Ascending aorta (tissue), 2 donors: ENCODE measurements around the gene CIITA. TPM values are rescaled to one million over a fixed set of nuclear protein-coding genes. Genes with fewer than 3 reads are reported as not detected.

Source experiments
- DNase-seq, 2 donors: peaks; one replicate each; pipeline ENCODE4 v3.0.0-alpha.2; 2019; ENCODE audit warnings: low spot score in 2 of 2
- H3K27ac ChIP-seq, 2 donors: fragments of 200-600 bp; sonication (generic); one replicate each; pipeline ENCODE4 v1.5.1; 2016 to 2017; ENCODE audit warnings: mild to moderate bottlenecking in 1 of 2
- H3K27me3 ChIP-seq: fragments of 200-600 bp; sonication (generic); one replicate; pipeline ENCODE4 v1.5.1; 2017
- H3K36me3 ChIP-seq, 2 donors: fragments of 200-600 bp; sonication (generic); one replicate each; pipeline ENCODE4 v1.5.1; 2016
- H3K4me1 ChIP-seq, 2 donors: fragments of 200-600 bp; sonication (generic); one replicate each; pipeline ENCODE4 v1.5.1; 2016 to 2017; ENCODE audit warnings: mild to moderate bottlenecking in 1 of 2
- H3K4me3 ChIP-seq, 2 donors: fragments of 200-600 bp; sonication (generic); one replicate each; pipeline ENCODE4 v1.5.1; 2016 to 2017; ENCODE audit warnings: mild to moderate bottlenecking in 1 of 2
- H3K9me3 ChIP-seq, 2 donors: fragments of 200-600 bp; sonication (generic); one replicate each; pipeline ENCODE4 v1.5.1; 2016
- intact Hi-C: fragments of 100-400 bp; cut with DNase I; formaldehyde crosslinking; loops from one replicate; pipeline ENCODE4 v1.15.1; 2023
- total RNA-seq: library from RNA; depleted of rRNA; stranded (reverse); fragments of >200 nt; gene quantifications from one replicate; pipeline ENCODE4 v1.1.0, GENCODE V29; 2016
- TF ChIP-seq, protein P1 (sequence below), 3 experiments: fragments of 200-600 bp in 2 of 3; fragments of 450-650 bp in 1 of 3; sonication (generic) in 2 of 3; IDR thresholded peaks; one replicate each; pipeline ENCODE4 v1.5.1; 2016 to 2019; ENCODE audit warnings: antibody characterized with exemption in 3 of 3, mild to moderate bottlenecking in 1 of 3, moderate library complexity in 1 of 3

CIITA gene
- total RNA-seq, 1 donor from 2014 or later = 19.4 TPM

GRCh38 chr16:10856042-10856441 lies 21.0 kb upstream of the CIITA start:
- intact Hi-C loops = no loop called here
- Histone ChIP-seq H3K9me3 (no peaks in the 10 kb centered on the region), H3K27ac (no peak overlapping the region), H3K36me3 (no peaks in the 10 kb centered on the region), H3K4me1 (no peaks in the 10 kb centered on the region), H3K27me3 (no peaks in the 10 kb centered on the region), H3K4me3 (no peak overlapping the region)
- no peak for DNase-seq
- TF ChIP-seq, protein P1, sequence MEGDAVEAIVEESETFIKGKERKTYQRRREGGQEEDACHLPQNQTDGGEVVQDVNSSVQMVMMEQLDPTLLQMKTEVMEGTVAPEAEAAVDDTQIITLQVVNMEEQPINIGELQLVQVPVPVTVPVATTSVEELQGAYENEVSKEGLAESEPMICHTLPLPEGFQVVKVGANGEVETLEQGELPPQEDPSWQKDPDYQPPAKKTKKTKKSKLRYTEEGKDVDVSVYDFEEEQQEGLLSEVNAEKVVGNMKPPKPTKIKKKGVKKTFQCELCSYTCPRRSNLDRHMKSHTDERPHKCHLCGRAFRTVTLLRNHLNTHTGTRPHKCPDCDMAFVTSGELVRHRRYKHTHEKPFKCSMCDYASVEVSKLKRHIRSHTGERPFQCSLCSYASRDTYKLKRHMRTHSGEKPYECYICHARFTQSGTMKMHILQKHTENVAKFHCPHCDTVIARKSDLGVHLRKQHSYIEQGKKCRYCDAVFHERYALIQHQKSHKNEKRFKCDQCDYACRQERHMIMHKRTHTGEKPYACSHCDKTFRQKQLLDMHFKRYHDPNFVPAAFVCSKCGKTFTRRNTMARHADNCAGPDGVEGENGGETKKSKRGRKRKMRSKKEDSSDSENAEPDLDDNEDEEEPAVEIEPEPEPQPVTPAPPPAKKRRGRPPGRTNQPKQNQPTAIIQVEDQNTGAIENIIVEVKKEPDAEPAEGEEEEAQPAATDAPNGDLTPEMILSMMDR (IDR thresholded peaks at IDR 0.05) = no peak

- intact Hi-C loops = no loop called here
- TF ChIP-seq, protein P1 (IDR thresholded peaks at IDR 0.05) = no peak
- no peaks in the 10 kb centered on the region for H3K4me1 ChIP-seq
- H3K27ac ChIP-seq = no peak overlapping the region
- H3K36me3 ChIP-seq = no peaks in the 10 kb centered on the region
- H3K27me3 ChIP-seq = no peaks in the 10 kb centered on the region
- H3K4me3 ChIP-seq = no peak overlapping the region
- H3K9me3 ChIP-seq = no peaks in the 10 kb centered on the region
- DNase-seq = no peak
These were observed 18.8 kb upstream of the CIITA start for GRCh38 chr16:10858203-10858602.

GRCh38 chr16:10859020-10859419 lies 18.0 kb upstream of the CIITA start:
- Histone ChIP-seq H3K36me3 (no peaks in the 10 kb centered on the region), H3K27me3 (no peaks in the 10 kb centered on the region), H3K4me3 (no peak overlapping the region), H3K4me1 (no peaks in the 10 kb centered on the region), H3K27ac (no peak overlapping the region), H3K9me3 (no peaks in the 10 kb centered on the region)
- intact Hi-C loops = no loop called here
- TF ChIP-seq, protein P1 (IDR thresholded peaks at IDR 0.05) = no peak
- DNase-seq = no peak

- Histone ChIP-seq H3K4me3 (no peak overlapping the region), H3K27me3 (no peaks in the 10 kb centered on the region), H3K4me1 (no peaks in the 10 kb centered on the region), H3K27ac (no peak overlapping the region), H3K9me3 (no peaks in the 10 kb centered on the region), H3K36me3 (no peaks in the 10 kb centered on the region)
- TF ChIP-seq, protein P1 (IDR thresholded peaks at IDR 0.05) = no peak
- intact Hi-C loops = no loop called here
- DNase-seq = no peak
These were observed 17.3 kb upstream of the CIITA start for GRCh38 chr16:10859658-10860057.

DNA sequence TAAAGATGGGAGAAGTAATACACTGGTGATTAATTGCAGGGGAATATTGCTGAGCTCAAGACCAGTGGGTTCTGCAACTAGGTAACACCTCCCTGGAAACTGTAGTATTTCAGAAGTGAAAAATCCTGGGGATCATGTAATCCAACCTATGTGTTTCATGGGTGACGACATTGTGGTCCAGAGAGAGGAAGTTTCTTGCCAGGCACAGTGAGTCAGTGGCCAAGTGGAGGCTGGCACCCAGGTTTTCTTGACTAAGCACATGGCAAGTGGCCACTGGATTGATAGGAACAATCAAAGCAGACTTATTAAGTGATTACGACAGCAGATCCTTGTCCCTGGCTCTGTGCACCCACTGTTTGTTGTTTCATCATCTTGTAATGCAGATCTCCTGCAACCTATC lies 14.6 kb upstream of the CIITA start:
- TF ChIP-seq, protein P1 (IDR thresholded peaks at IDR 0.05) = no peak
- Histone ChIP-seq H3K4me1 (no peaks in the 10 kb centered on the region), H3K36me3 (no peaks in the 10 kb centered on the region), H3K27ac (no peak overlapping the region), H3K27me3 (no peaks in the 10 kb centered on the region), H3K9me3 (no peaks in the 10 kb centered on the region), H3K4me3 (no peak overlapping the region)
- DNase-seq = peak in 1 of 2 donors; percentile 81
- intact Hi-C loops = no loop called here
